PC-9 (cell line): ENCODE measurements around the gene FOXN3.

Experiments used
- CTCF ChIP-seq: fragments of 200-600 bp; sonication (generic); conservative IDR thresholded peaks from 2 replicates; pipeline ENCODE4 v1.6.1; 2017; ENCODE audit warnings: mixed run types, antibody characterized with exemption, mild to moderate bottlenecking, moderate library complexity
- EZH2 ChIP-seq: fragments of 200-600 bp; sonication (generic); IDR thresholded peaks from 2 replicates; pipeline ENCODE4 v1.8.0; 2017; ENCODE audit warnings: antibody characterized with exemption, low read depth

GRCh38 chr14:89465876-89466275 is 48.8 kb upstream of the FOXN3 start:
- TF ChIP-seq CTCF (no peak), EZH2 (no peak)
